Astrocyte (in vitro differentiated cells and primary cell): ENCODE data around the gene PNKP.

Experiments used
- EZH2 ChIP-seq: IDR thresholded peaks from 2 replicates; pipeline ENCODE4 v1.6.1; 2012; ENCODE audit warnings: mild to moderate bottlenecking, low read length, inconsistent platforms; ENCODE audit not compliant: insufficient read depth
- TF ChIP-seq, protein P1 (sequence below): IDR thresholded peaks from 2 replicates; pipeline ENCODE4 v1.5.1; 2011; ENCODE audit warnings: low read depth, mild to moderate bottlenecking, inconsistent platforms, low read length, moderate library complexity; ENCODE audit not compliant: insufficient read depth

DNA sequence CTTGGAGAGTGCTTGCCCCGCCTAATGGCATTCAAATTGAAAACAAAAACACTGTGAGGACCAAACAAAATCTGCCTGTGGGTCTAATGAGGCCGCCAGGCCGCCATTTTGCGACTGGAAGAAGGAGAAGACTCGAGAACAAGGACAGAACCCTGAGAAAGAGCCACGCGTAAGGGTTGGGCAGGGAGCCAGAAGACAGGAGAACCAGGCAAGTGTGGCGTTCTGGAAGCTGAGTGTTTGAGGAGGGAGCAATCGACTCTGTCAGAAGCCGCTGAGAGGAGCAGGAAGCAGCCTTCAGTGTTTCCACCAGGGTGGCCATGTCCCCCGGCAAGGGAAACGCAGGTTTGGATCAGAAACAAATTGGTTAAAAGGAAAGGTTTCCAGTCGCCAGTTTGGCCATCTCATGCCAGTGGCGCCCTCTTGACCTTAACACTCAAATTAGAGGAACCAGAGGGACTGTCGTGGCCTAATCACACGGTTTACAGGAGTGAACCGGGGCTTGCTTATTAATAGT, 26.6 kb downstream of the PNKP start:
- TF ChIP-seq, protein P1, sequence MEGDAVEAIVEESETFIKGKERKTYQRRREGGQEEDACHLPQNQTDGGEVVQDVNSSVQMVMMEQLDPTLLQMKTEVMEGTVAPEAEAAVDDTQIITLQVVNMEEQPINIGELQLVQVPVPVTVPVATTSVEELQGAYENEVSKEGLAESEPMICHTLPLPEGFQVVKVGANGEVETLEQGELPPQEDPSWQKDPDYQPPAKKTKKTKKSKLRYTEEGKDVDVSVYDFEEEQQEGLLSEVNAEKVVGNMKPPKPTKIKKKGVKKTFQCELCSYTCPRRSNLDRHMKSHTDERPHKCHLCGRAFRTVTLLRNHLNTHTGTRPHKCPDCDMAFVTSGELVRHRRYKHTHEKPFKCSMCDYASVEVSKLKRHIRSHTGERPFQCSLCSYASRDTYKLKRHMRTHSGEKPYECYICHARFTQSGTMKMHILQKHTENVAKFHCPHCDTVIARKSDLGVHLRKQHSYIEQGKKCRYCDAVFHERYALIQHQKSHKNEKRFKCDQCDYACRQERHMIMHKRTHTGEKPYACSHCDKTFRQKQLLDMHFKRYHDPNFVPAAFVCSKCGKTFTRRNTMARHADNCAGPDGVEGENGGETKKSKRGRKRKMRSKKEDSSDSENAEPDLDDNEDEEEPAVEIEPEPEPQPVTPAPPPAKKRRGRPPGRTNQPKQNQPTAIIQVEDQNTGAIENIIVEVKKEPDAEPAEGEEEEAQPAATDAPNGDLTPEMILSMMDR = no peak
- no peak for TF ChIP-seq EZH2
